ENCODE data around the gene ARL8A. TPM values are rescaled to one million over a fixed set of nuclear protein-coding genes. Genes with fewer than 3 reads are reported as not detected.
"Not testable (repeated sequence)": the region's sequence is repeated elsewhere in the genome, so short reads cannot be mapped to it uniquely, and the experiment has no call there.

ARL8A gene
- total RNA-seq, 1 donor from 2014 or later: 89.5 TPM

DNA sequence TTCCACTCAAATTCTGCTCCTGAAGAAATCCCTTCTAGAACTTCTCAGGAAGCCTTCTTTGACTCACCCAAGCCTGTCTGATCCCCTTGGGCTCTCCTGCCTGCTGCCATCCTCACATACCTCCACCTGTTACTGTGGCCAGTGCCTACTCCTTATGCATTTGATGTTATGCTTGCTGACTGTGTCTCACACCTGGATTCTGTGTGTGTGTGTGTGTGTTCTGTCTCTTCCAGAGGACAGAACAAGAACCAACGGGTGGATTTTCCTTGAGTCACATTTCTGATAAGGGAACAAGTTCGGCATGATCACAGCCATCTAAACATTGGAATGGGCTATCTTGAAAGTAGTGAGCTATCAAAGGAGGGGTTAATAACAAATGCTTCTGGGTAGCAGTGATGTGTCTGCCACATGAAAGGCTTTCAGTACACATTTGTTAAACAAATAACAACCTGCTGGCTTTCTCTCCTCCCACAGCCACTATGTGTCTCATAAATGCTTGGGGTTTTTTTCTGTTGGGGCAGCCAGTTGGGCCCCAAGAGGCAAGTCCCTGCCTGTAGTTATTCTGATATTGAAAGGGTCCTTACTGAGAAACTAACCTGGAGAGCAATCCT, 30.7 kb downstream of the ARL8A start:
- no peak for DNase-seq (ENCODE audit: low spot score)

DNA sequence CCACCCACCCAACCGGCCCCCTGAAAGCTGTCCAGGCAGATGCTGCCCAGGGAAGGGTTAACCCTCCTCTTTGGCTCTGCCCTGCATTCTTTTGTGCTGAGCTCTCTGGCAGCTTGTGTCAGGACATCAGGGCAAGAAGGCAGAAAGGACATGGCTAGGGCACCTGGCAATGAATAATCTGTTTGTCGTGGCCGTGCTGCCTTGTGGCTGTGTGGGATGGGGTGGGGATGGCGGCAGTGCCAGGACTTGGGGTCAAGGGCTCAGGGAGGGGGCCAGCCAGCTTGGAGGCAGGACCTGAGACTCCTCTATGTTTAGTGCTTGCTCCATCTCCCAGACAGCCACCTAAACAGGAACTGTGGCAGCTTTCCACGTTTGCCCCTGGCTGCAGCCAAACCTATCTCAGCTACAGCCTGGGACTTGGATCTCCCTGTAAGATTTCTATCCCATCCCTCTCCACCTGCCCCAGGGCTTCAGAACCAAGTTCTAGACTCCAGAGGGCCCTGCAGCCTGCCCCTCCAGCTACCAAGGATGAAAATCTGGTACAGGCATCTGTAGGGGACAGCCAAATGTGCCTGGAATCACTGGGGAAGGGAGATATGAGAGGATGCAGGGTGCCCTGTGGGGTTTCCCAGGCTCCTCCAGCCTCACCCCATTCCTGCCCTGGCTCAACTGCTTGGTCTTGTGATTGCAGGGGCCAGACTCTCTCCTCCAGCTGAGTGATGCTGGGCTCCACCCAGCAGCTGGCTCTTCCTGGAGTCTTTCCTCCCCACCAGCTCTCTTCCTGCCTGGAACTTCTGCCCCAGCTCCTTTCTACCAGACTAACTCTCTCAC, 31.5 kb downstream of the ARL8A start:
- DNase-seq (ENCODE audit: low spot score): peak; percentile 53

DNA sequence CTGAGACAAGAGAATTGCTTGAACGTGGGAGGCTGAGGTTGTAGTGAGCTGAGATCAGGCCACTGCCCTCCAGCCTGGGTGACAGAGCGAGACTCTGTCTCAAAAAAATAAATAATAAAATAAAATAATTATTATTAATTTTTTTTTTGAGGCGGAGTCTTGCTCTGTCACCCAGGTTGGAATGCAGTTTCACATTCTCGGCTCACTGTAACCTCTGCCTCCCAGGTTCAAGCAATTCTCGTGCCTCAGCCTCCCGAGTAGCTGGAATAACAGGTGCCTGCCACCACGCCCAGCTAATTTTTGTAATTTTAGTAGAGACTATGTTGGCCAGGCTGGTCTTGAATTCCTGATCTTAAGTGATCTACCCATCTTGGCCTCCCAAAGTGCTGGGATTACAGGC, 32.9 kb downstream of the ARL8A start:
- not testable (repeated sequence) for DNase-seq (ENCODE audit: low spot score)

DNA sequence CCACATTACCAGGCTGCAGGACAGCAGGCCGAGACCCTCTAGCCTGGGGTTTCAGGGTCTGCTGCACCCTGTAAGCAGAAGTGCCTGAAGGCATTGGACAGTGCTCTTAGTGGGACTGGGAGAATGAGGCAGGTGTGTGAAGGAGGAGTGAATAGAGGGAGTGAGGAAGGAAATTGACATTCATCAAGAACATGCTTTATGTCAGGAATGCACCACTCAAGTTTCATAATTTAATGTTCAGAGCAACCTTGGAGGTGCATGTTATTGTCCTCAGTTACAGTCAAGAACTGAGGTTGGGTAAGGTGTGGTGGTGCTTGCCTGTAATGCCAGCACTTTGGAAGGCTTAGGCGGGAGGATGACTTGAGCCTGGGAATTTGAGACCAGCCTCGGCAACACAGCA, 33.6 kb downstream of the ARL8A start:
- DNase-seq (ENCODE audit: low spot score): no peak

DNA sequence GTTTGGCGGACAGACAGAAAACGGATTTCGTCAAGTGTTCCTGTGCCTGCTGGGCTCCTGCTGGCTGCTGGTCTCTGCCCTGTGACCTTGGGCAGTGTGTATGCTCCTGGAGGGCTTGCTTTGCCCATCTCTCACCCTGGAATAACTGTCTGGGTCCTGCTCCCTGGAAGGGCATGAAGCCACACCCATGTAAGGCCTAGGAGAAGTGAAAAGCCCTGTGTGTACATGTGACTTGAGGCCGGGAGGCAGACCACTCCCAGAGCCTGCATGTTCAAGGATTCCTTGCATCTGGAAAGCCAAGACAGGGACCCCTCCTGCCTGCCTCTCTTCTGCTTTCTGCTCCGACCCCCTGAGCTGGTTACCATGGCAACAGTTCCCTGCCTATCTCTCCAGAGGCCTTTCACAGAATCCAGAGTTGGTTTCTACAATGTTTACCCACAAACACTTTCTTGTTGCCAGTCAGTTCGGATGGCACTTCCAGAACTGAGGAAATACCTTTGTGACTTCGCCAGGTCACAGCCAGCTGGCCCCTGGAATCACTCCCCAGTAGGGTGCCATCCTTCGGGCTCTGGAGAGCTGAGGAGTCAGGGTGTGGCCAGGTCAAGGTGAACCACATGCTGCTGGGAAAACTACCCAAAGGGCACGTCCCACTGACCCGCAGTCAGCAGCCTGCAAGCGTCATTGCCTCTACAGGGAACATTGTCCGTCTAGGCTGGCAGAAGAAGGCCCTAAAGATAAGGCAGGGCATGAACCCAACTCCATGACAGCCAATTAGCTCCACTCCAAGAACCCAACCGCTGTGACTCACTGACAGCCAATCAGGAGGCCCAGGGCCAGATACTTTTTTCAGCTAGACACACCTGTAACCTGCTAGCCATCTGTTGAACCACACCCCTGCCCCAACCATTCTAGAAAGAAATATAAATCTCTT, 36.5 kb downstream of the ARL8A start:
- peak; percentile 91 for DNase-seq (ENCODE audit: low spot score)

DNA sequence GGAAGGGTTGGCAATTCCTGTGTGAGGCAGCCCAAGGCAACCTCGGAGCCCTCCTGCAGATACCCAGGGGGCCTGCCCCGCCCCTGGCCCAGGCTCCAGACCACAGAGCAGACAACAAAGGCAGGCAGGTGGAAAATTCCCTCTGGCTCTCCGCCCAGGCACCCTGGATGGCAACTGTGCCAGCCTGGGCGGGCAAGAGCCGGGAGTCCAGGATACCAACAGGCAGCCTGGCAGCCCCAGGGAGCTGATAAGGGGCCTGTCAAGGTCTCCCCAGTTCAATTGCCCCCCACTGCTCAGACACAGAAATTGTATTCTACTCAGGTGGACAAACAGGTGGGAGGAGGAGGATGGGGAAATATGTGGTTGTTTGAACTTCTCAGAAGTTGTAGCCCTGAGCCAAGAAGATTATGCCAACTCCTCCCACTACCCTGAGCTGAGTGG, 37.2 kb downstream of the ARL8A start:
- DNase-seq (ENCODE audit: low spot score): peak; percentile 91

DNA sequence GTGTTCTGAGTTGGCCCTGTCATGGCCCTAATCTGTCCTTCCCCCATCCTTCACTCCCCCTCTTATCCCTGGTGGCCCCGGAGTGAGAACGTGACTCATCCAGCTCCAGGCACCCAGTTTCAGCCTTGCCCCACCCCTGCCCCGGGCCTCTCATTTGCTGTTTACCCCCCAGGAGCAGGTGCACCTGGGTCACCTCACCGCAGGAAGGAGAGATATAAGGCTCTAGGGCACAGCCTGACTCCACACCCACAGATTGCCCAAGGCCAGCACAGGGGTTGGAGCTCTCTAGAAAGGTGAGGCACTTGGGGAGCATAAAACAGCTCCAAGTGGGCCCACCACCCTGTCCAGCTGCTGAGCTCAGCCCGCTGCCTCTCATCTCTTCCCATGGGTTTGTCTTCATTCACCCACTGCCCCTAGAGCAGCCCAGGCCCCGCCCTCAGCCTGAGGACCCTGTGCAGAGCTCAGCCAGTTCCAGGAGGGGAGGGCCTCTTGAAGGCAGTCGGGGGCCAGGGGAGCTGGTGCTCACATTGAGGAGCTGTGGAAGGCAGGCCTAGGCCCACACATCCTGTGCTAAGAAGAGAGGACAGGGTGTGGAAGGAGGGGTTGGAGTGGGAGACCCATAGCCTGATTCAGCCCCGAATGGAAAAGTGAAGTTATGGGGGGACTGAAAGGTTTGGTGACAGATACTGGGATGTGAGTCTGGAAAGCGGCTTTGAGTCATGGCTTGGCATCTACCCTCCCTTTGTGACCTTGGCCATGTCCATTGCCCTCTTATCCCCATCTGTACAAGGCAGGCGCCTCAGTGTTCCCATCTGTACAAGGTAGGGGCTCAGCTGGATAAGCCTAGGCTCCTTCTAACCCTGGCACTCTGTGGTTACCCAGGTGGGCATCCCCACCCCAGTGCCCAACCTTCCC, 37.9 kb downstream of the ARL8A start:
- DNase-seq (ENCODE audit: low spot score): peak; percentile 80

DNA sequence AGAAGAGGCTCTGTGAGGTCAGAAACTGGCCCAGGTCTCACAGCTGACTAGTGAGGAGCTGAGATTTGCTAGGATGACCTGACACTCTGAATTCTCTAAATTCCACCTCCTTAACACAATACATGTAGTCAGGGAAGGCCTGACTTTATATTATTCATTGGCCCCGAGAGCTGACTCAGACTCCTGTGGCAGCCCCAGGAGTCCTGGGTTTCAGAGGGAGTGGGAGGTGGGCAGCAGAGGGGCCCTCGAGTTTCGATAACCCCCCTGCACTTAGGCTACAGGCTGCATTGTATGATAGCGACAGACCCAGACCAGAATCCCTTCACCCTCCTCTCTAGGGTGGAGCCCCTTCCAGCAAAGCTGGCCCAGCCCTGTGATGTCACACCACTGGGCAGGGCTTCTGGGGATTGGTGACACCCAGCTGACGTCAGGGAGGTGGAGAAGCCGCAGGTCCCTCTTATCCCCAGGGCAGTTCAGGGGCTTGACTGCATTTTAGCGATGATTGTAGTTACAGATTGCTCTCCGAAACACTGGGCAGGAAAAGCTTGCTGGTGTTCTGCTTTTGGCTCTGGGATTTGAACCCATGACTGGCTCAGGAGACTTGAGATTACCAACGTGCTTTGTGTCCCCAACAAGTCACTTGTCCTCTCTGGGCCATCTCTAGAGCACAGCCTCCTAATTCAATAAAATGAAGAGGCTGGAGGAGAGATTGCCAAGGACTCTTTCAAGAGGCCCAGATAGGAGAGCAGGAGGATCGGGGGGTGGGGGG, 38.8 kb downstream of the ARL8A start:
- peak; percentile 73 for DNase-seq (ENCODE audit: low spot score)

DNA sequence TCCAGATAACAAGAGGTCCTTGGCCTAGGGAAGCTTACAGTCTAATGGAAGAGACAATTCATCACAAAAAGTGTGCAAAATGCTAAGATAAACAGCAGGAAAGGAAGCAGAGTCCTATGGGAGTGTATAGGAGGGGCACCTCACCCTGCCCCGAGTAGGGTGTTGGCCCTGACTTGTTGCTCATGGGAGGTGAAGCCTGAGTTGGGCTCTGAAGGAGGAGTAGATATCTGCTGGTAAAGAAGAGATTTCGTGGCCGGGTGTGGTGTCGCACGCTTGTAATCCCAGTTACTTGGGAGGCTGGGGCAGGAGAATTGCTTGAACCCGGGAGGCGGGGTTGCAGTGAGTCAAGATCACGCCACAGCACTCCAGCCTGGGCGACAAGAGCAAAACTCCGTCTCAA, 40.5 kb downstream of the ARL8A start:
- no peak for DNase-seq (ENCODE audit: low spot score)

DNA sequence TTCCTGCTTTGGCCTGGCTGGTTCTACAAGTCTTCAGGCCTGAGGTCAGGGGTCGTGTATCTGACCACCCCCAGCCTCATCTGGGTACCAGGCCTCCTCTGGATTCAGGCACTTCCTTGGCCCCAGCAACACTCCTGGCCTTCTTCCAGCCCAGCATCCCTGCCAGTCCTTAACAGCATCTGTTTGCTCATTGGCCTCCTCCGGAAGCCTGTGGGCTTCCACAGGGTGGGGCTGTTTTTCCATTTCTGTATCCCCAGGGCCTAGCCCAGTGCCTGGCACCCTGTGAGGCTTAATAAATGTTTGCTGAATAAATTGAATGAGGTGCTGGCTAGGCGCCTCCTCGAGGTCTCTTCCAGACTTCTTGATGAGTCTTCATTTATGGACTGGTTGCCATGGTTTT, 43.4 kb downstream of the ARL8A start:
- no peak for DNase-seq (ENCODE audit: low spot score)

DNA sequence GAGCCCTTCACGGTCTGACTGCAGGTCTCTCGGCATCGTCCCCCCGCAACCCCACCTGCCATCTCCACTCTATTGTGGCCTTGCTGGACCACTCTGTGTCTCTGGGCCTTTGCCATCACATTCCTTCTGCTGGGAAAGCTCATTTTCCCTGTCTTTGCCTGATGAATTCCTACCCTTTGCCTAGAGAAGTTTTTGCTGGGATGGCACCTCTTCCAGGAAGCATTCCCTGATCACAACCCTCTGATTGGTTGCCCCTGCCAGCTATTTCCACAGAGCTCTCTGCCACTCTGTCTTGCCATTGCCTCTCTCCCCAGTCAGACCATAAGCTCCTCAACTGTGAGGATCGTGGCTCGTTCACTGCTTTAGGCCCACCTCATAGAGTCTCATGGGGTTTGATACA, 50.7 kb downstream of the ARL8A start:
- DNase-seq (ENCODE audit: low spot score): no peak

DNA sequence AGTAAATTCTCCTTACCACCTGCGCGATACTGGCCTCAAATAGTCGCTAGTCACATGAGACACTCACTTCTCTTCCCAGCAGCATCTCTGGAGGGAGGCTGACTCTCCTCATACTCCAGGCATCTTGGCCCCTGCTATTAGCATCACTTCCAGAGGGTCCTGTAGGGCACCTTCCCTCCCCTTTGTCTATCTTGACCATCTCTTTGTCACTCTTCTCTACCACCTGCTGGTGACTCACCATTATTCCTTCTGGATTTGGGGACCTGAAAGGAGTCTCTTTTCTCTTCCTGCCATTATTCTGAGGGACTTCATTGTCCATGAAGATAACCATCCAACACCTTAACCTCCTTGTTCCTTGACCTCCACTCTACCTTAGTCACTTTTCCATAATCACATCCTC, 53.5 kb downstream of the ARL8A start:
- no peak for DNase-seq (ENCODE audit: low spot score)

DNA sequence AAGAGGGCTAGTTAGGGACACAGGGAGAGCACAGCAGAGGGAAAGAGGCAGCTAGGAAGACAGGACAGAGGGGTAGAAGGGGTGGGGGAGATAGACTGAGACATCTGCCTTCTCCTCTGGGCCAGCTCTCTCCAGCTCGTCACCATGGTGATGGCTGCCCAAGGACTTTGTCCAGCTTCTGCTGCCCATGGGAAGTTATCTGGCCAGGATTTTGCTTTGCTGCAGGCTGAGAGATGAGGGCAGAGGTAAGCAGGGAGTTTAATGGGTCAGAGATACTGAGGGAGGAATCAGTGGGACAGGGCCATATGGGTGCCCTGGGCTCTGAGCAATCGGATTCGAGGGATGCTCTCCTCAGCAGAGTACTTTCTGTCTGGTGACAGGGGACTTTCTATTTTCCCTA, 56.3 kb downstream of the ARL8A start:
- DNase-seq (ENCODE audit: low spot score): peak; percentile 61

DNA sequence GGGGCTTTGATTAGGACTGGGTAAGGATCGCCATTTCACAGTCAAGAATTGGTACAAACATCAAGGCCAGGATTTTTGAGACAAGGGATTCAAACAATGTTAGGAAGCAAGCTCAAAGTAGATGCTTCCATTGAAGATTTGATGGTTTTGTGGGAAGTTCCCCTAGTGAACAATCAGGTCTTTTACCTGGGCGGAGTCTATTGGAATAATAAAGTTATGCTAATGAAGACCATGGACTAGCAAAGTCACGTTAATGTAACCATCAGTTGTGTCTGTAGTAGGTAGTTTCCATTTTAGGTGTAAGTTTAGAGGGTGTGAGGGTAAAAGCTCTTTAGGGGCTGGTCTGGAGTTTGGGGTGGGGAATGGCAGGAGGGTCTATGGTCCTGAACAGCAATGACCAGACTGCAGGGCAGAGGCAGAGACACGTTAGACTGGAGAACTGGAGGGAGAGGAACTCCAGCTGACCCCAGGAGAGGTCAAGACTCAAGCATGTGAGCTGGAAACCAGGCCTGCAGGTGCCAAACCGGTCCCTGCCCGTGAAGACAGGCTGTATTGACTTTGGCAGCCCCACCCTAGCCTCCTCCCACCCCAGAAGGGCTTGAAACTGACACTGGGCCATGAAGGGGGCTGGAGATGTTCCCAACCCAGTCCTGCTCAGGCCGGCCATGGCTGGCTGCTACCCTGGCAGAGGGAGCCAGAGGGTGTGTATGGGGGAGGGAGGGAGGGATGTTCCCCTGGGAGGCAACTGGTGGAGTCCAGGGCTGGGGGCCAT, 57.8 kb downstream of the ARL8A start:
- peak; percentile 85 for DNase-seq (ENCODE audit: low spot score)

DNA sequence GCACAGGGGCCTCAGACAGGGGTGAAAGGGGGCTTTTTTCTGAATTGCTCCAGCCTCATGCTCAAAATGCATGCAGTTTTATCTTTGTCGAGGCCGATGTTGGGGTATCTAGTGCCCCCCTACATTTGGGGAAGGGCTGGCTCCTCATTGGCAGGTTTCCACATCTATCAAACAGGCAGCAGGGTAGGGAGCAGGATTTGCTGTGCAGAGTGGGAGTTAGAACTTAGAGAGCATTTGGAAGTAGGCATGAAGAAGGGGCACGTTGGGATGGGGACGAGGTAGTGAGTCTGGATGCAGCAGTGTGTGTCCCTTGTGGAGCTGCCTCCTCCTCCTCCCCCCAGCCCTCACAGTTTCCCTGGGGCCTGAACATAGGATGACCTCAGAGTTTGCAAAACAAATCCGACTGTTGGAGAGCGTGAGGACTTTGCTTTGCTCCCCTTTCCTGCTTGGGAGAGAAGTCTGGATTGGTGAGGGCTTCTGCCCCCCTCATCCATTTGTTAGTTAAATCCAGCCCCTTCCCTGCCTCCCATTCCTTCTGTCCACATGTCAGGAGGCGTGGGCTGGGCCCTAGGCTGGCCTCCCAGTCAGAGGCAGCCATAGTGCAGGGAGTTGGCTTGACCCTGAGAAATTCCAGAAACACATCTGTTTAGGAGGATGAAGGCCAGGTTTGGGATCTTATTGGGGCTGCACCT, 58.7 kb downstream of the ARL8A start:
- no peak for DNase-seq (ENCODE audit: low spot score)

DNA sequence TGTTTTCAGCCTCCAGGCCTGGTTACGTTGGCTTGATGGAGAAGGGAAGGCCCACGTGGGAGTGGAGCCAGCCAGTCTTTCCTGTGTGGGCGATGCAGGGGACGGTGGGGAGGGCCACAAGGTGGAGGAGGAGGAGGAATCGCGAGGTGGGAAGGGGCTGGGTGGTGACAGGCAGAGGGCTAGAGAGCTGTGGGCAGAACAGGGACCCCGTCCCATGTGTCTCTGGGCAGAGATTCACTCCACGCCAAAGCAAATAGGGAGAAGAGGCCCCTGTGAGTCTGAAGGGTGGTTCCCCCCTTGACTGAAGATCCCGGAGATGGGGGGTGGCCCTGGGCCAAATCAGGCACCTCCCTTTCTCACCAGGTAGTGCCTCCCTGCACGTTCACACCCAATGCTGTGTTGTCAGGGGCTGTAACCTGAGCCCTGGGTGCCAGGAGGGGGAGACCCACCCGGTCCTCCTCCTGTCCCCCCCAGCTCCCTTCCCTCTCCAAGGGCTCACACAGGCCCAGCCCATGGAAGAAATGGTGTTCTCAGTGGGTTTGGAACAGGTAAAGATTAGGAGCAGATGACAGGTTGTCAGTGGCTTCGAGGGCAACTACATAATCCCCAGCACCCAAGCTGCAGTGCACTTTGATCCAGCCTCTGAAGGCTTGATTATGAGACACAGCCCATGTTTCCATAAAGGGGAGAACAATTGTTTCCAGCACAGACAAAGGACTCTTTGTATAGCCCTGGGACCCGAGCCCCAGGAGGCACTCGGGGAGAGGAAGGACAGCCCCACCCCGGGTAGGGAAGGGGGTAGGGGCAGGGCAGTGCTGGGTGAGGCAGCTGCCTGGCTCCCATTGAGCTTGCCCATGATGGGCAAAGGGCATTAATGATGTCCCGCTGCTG, 59.5 kb downstream of the ARL8A start:
- DNase-seq (ENCODE audit: low spot score): peak; percentile 83
